NCI-H345 treated with DMSO at 0.1 percent for 48 hours (cell line): Measurements from ENCODE around the gene SAMD5.

Experiments
- DNase-seq: peaks from one replicate; lab custom pipeline; 2025; ENCODE audit not compliant: unreplicated experiment; lab: John Stamatoyannopoulos, UW

SAMD5 gene

GRCh38 chr6:147618457-147618856, 110.0 kb downstream of the SAMD5 start:
- no peak for DNase-seq

- no peak for DNase-seq
Observed at GRCh38 chr6:147618927-147619326, 110.4 kb downstream of the SAMD5 start.
